GM23338 (cell line): ENCODE data around the gene PGRMC2.

Experiments
- CREB1 ChIP-seq: fragments of 250-450 bp; sonication (Bioruptor Pico); IDR thresholded peaks from 2 replicates; pipeline ENCODE4 v1.5.0; 2020; ENCODE audit warnings: low read depth, mild to moderate bottlenecking, moderate library complexity
- EZH2 ChIP-seq: fragments of 200-600 bp; sonication (generic); IDR thresholded peaks from one replicate; pipeline ENCODE4 v1.8.0; 2017; ENCODE audit warnings: antibody characterized with exemption, mild to moderate bottlenecking, low read depth; ENCODE audit not compliant: unreplicated experiment
- EZH2phosphoT487 ChIP-seq: fragments of 200-600 bp; sonication (generic); IDR thresholded peaks from one replicate; pipeline ENCODE4 v1.8.1; 2018; ENCODE audit warnings: antibody characterized with exemption; ENCODE audit not compliant: unreplicated experiment
- JUNB ChIP-seq: IDR thresholded peaks from one replicate; pipeline ENCODE4 v1.6.1; 2016; ENCODE audit warnings: antibody characterized with exemption; ENCODE audit not compliant: unreplicated experiment
- POLR2AphosphoS5 ChIP-seq: IDR thresholded peaks from 2 replicates; pipeline ENCODE4 v1.6.1; 2016; ENCODE audit warnings: antibody characterized with exemption, low read depth
- ZNF114 ChIP-seq: fragments of 250-450 bp; sonication (Bioruptor Pico); IDR thresholded peaks from 2 replicates; pipeline ENCODE4 v1.5.0; 2020; ENCODE audit warnings: mild to moderate bottlenecking, moderate library complexity
- ZNF331 ChIP-seq: fragments of 250-450 bp; sonication (Bioruptor Pico); IDR thresholded peaks from 2 replicates; pipeline ENCODE4 v1.5.0; 2020; ENCODE audit warnings: low read depth, mild to moderate bottlenecking, moderate library complexity
- TF ChIP-seq, protein P1 (sequence below), 2 experiments: fragments of 200-600 bp in 1 of 2; sonication (generic) in 1 of 2; conservative IDR thresholded peaks; 2 replicates each; pipeline versions ENCODE4 v1.5.1 to v1.6.1; 2016 to 2017; ENCODE audit warnings: antibody characterized with exemption in 2 of 2, low read depth in 2 of 2, mild to moderate bottlenecking in 2 of 2, moderate library complexity in 1 of 2
- TF ChIP-seq, protein P2 (sequence below): IDR thresholded peaks from one replicate; pipeline ENCODE4 v1.6.1; 2018; ENCODE audit warnings: antibody characterized with exemption; ENCODE audit not compliant: unreplicated experiment
- TF ChIP-seq, protein P3 (sequence below): fragments of 250-450 bp; sonication (Bioruptor Pico); IDR thresholded peaks from 2 replicates; pipeline ENCODE4 v1.5.0; 2020; ENCODE audit warnings: mild to moderate bottlenecking, moderate library complexity

DNA sequence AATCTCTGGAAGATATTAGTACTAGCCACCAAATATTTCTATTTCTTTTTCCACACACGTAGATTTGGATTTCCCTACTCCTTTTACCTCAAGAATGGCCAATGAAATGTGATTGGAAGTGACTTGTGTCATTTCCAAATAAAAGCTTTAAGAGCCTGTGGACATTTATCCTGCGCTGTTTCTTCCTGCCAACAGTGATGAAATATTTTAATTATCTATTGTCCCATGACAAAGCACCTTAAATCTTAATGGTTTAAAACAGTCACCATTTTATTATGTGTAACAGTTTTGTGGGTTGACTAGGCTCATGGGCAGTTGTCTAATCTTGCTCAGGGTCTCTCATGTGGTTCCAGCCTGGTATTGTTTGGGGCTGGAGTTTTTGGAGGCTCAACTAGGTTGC lies 3.5 kb upstream of the PGRMC2 start:
- no peak for TF ChIP-seq EZH2
- TF ChIP-seq EZH2phosphoT487, result no peak
- TF ChIP-seq, protein P1, sequence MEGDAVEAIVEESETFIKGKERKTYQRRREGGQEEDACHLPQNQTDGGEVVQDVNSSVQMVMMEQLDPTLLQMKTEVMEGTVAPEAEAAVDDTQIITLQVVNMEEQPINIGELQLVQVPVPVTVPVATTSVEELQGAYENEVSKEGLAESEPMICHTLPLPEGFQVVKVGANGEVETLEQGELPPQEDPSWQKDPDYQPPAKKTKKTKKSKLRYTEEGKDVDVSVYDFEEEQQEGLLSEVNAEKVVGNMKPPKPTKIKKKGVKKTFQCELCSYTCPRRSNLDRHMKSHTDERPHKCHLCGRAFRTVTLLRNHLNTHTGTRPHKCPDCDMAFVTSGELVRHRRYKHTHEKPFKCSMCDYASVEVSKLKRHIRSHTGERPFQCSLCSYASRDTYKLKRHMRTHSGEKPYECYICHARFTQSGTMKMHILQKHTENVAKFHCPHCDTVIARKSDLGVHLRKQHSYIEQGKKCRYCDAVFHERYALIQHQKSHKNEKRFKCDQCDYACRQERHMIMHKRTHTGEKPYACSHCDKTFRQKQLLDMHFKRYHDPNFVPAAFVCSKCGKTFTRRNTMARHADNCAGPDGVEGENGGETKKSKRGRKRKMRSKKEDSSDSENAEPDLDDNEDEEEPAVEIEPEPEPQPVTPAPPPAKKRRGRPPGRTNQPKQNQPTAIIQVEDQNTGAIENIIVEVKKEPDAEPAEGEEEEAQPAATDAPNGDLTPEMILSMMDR (conservative IDR thresholded peaks at IDR 0.05; ENCODE audit: low read depth in 2 of 2), result no peak
- TF ChIP-seq, protein P2, sequence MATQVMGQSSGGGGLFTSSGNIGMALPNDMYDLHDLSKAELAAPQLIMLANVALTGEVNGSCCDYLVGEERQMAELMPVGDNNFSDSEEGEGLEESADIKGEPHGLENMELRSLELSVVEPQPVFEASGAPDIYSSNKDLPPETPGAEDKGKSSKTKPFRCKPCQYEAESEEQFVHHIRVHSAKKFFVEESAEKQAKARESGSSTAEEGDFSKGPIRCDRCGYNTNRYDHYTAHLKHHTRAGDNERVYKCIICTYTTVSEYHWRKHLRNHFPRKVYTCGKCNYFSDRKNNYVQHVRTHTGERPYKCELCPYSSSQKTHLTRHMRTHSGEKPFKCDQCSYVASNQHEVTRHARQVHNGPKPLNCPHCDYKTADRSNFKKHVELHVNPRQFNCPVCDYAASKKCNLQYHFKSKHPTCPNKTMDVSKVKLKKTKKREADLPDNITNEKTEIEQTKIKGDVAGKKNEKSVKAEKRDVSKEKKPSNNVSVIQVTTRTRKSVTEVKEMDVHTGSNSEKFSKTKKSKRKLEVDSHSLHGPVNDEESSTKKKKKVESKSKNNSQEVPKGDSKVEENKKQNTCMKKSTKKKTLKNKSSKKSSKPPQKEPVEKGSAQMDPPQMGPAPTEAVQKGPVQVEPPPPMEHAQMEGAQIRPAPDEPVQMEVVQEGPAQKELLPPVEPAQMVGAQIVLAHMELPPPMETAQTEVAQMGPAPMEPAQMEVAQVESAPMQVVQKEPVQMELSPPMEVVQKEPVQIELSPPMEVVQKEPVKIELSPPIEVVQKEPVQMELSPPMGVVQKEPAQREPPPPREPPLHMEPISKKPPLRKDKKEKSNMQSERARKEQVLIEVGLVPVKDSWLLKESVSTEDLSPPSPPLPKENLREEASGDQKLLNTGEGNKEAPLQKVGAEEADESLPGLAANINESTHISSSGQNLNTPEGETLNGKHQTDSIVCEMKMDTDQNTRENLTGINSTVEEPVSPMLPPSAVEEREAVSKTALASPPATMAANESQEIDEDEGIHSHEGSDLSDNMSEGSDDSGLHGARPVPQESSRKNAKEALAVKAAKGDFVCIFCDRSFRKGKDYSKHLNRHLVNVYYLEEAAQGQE, result no peak
- TF ChIP-seq POLR2AphosphoS5, result no peak
- TF ChIP-seq CREB1 (CRISPR knock-in tag), result no peak
- no peak for TF ChIP-seq JUNB
- TF ChIP-seq ZNF114 (CRISPR knock-in tag), result no peak
- TF ChIP-seq ZNF331 (CRISPR knock-in tag), result no peak
- TF ChIP-seq, protein P3, sequence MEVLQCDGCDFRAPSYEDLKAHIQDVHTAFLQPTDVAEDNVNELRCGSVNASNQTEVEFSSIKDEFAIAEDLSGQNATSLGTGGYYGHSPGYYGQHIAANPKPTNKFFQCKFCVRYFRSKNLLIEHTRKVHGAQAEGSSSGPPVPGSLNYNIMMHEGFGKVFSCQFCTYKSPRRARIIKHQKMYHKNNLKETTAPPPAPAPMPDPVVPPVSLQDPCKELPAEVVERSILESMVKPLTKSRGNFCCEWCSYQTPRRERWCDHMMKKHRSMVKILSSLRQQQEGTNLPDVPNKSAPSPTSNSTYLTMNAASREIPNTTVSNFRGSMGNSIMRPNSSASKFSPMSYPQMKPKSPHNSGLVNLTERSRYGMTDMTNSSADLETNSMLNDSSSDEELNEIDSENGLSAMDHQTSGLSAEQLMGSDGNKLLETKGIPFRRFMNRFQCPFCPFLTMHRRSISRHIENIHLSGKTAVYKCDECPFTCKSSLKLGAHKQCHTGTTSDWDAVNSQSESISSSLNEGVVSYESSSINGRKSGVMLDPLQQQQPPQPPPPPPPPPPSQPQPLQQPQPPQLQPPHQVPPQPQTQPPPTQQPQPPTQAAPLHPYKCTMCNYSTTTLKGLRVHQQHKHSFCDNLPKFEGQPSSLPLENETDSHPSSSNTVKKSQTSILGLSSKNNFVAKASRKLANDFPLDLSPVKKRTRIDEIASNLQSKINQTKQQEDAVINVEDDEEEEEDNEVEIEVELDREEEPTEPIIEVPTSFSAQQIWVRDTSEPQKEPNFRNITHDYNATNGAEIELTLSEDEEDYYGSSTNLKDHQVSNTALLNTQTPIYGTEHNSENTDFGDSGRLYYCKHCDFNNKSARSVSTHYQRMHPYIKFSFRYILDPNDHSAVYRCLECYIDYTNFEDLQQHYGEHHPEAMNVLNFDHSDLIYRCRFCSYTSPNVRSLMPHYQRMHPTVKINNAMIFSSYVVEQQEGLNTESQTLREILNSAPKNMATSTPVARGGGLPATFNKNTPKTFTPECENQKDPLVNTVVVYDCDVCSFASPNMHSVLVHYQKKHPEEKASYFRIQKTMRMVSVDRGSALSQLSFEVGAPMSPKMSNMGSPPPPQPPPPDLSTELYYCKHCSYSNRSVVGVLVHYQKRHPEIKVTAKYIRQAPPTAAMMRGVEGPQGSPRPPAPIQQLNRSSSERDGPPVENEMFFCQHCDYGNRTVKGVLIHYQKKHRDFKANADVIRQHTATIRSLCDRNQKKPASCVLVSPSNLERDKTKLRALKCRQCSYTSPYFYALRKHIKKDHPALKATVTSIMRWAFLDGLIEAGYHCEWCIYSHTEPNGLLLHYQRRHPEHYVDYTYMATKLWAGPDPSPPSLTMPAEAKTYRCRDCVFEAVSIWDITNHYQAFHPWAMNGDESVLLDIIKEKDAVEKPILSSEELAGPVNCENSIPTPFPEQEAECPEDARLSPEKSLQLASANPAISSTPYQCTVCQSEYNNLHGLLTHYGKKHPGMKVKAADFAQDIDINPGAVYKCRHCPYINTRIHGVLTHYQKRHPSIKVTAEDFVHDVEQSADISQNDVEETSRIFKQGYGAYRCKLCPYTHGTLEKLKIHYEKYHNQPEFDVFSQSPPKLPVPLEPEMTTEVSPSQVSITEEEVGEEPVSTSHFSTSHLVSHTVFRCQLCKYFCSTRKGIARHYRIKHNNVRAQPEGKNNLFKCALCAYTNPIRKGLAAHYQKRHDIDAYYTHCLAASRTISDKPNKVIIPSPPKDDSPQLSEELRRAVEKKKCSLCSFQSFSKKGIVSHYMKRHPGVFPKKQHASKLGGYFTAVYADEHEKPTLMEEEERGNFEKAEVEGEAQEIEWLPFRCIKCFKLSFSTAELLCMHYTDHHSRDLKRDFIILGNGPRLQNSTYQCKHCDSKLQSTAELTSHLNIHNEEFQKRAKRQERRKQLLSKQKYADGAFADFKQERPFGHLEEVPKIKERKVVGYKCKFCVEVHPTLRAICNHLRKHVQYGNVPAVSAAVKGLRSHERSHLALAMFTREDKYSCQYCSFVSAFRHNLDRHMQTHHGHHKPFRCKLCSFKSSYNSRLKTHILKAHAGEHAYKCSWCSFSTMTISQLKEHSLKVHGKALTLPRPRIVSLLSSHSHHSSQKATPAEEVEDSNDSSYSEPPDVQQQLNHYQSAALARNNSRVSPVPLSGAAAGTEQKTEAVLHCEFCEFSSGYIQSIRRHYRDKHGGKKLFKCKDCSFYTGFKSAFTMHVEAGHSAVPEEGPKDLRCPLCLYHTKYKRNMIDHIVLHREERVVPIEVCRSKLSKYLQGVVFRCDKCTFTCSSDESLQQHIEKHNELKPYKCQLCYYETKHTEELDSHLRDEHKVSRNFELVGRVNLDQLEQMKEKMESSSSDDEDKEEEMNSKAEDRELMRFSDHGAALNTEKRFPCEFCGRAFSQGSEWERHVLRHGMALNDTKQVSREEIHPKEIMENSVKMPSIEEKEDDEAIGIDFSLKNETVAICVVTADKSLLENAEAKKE (CRISPR knock-in tag), result no peak
